ENCODE results near the gene ARSG.
"Not testable (repeated sequence)": the region's sequence is repeated elsewhere in the genome, so short reads cannot be mapped to it uniquely, and the experiment has no call there.

ARSG gene

GRCh38 chr17:68249354-68249765 is 41.9 kb upstream of the ARSG start:
- CTCF ChIA-PET, result interaction anchor here (0.7 to 3.9 kb wide), 11 partner anchors 8 to 286 kb away, joined by 3 to 27 read pairs (median 5); no protein-coding TSS in a partner anchor
- no peak overlapping the region for H3K4me3 ChIP-seq (ENCODE audit: low read depth, low read length)
- POLR2A ChIA-PET, result no interaction called here
- DNase-seq (ENCODE audit: low read depth, low spot score), result no peak
- no peak for TF ChIP-seq CTCF (IDR thresholded peaks at IDR 0.05; ENCODE audit: insufficient read depth, low read length, missing control alignments)

- DNase-seq (ENCODE audit: low read depth, low spot score); H3K4me3 ChIP-seq (ENCODE audit: low read depth, low read length); POLR2A ChIA-PET: not testable (repeated sequence)
- CTCF ChIA-PET, result interaction anchor here (1.1 kb wide), 1 partner anchor 9 kb away, joined by 4 read pairs; no protein-coding TSS in a partner anchor
Observed at GRCh38 chr17:68253426-68253825, 37.9 kb upstream of the ARSG start.

- ChIA-PET POLR2A (no interaction called here), CTCF (interaction anchor here (0.7 to 0.9 kb wide), 2 partner anchors 145 to 209 kb away, joined by 3 to 4 read pairs; no protein-coding TSS in a partner anchor)
- DNase-seq (ENCODE audit: low read depth, low spot score), result no peak
Observed at GRCh38 chr17:68255151-68255550, 36.1 kb upstream of the ARSG start.

GRCh38 chr17:68255731-68256538 is 35.4 kb upstream of the ARSG start:
- CTCF ChIA-PET, result interaction anchor here (0.6 kb wide), 1 partner anchor 385 kb away, joined by 3 read pairs; no protein-coding TSS in a partner anchor
- POLR2A ChIA-PET, result no interaction called here
- H3K4me3 ChIP-seq (ENCODE audit: low read depth, low read length), result no peak overlapping the region

More at GRCh38 chr17:68255151-68255550, 36.1 kb upstream of the ARSG start:
- H3K4me3 ChIP-seq (ENCODE audit: low read depth, low read length), result no peak overlapping the region
- no peak for TF ChIP-seq CTCF (IDR thresholded peaks at IDR 0.05; ENCODE audit: insufficient read depth, low read length, missing control alignments)

GRCh38 chr17:68256701-68257100 is 34.6 kb upstream of the ARSG start:
- CTCF ChIA-PET, result interaction anchor here (1.3 to 9.3 kb wide), 2 partner anchors 8 to 181 kb away, joined by 5 to 213 read pairs; partner anchors contain the start of gene AMZ2

More at GRCh38 chr17:68255731-68256538, 35.4 kb upstream of the ARSG start:
- TF ChIP-seq CTCF (IDR thresholded peaks at IDR 0.05; ENCODE audit: insufficient read depth, low read length, missing control alignments), result no peak
- no peak for DNase-seq (ENCODE audit: low read depth, low spot score)

GRCh38 chr17:68257934-68258333 is 33.4 kb upstream of the ARSG start:
- POLR2A ChIA-PET, result no interaction called here
- no peak for DNase-seq (ENCODE audit: low read depth, low spot score)
- TF ChIP-seq CTCF (IDR thresholded peaks at IDR 0.05; ENCODE audit: insufficient read depth, low read length, missing control alignments), result no peak
- CTCF ChIA-PET, result interaction anchor here (1.3 to 9.8 kb wide), 5 partner anchors 9 to 205 kb away, joined by 3 to 213 read pairs (median 31); partner anchors contain the start of genes AMZ2 and WIPI1
- no peak overlapping the region for H3K4me3 ChIP-seq (ENCODE audit: low read depth, low read length)

More at GRCh38 chr17:68256701-68257100, 34.6 kb upstream of the ARSG start:
- H3K4me3 ChIP-seq (ENCODE audit: low read depth, low read length); DNase-seq (ENCODE audit: low read depth, low spot score); POLR2A ChIA-PET: not testable (repeated sequence)

- DNase-seq (ENCODE audit: low read depth, low spot score); H3K4me3 ChIP-seq (ENCODE audit: low read depth, low read length); POLR2A ChIA-PET: not testable (repeated sequence)
- CTCF ChIA-PET, result interaction anchor here (1.2 to 9.8 kb wide), 5 partner anchors 10 to 204 kb away, joined by 3 to 213 read pairs (median 31); partner anchors contain the start of gene WIPI1
Observed at GRCh38 chr17:68258890-68259647, 32.2 kb upstream of the ARSG start.

- CTCF ChIA-PET, result interaction anchor here (1.2 to 9.8 kb wide), 4 partner anchors 140 to 203 kb away, joined by 3 to 213 read pairs (median 104); partner anchors contain the start of gene WIPI1
- H3K4me3 ChIP-seq (ENCODE audit: low read depth, low read length); DNase-seq (ENCODE audit: low read depth, low spot score); POLR2A ChIA-PET: not testable (repeated sequence)
Observed at GRCh38 chr17:68259648-68259951, 31.7 kb upstream of the ARSG start.

Measured in AG04449 (cell line).